ENCODE measurements around the gene CLCN3. TPM values are rescaled to one million over a fixed set of nuclear protein-coding genes. Genes with fewer than 3 reads are reported as not detected.

The CLCN3 gene
- total and polyA plus RNA-seq, 10 of the 15 experiments (the other 5 are each of a cell fraction or from before 2014, with no cell fraction given), result 4.0 to 22.8 (median 11.8) TPM

- H3K4me2 ChIP-seq (ENCODE audit: control insufficient read depth, insufficient read depth), result peak within 1 kb of the TSS; percentile 96
- WGBS (ENCODE audit: insufficient coverage, insufficient replicate concordance, low lambda C conversion rate, missing lambda C conversion rate), result 1% methylated on average over 44 of the region's 46 CpGs
- intact Hi-C loops (cut with micrococcal nuclease; ENCODE audit: unreplicated experiment) (loop anchor here (5.0 kb wide), 1 partner anchor 145 kb away; the partner anchor contains the start of gene NEK1), in situ Hi-C loops (cut with MboI) (no loop called here)
- peak; percentile 94 for ATAC-seq
- H3K27me3 ChIP-seq (replicated peaks in 1 of 2; ENCODE audit: control insufficient read depth in 2 of 2, insufficient read depth in 2 of 2, low read length in 1 of 2), result no peaks in the 10 kb centered on the region
- no peaks in the 10 kb centered on the region for H3K9me3 ChIP-seq (replicated peaks; ENCODE audit: control insufficient read depth, insufficient read depth, low read length)
- H3K4me1 ChIP-seq (ENCODE audit: control insufficient read depth, insufficient read depth, low read length), result 0 out of 2 replicates have a peak, but pooled peaks cover 6% of the 10 kb centered on the region
- H4K20me1 ChIP-seq (ENCODE audit: control insufficient read depth, insufficient read depth), result no peaks in the 10 kb centered on the region
- SMC1A ChIA-PET (ENCODE audit: uncharacterized antibody, unreplicated experiment), result interaction anchor here (0.6 to 1.5 kb wide), 2 partner anchors 9 kb away, joined by 3 read pairs; no protein-coding TSS in a partner anchor
- peak within 1 kb of the TSS; percentile 84 for H2AFZ ChIP-seq (ENCODE audit: control insufficient read depth, low read depth, low read length)
- H3K79me2 ChIP-seq (ENCODE audit: control insufficient read depth, insufficient read depth, low read length), result peaks cover 13% of the 10 kb centered on the region
- 0 out of 2 replicates have a peak within 1 kb of the TSS, but pooled peaks have one; percentile 9 for H3K27ac ChIP-seq (ENCODE audit: control insufficient read depth, insufficient read depth)
- POLR2A ChIA-PET, result interaction anchor here (1.1 to 1.2 kb wide), 2 partner anchors 98 to 145 kb away, joined by 4 to 5 read pairs; partner anchors contain the start of gene NEK1
- RAD21 ChIA-PET (ENCODE audit: unreplicated experiment), result no interaction called here
- BruUV-seq (replicated peaks), result no TSS peak
- FAIRE-seq, result peak; percentile 84
- CTCF ChIA-PET, result interaction anchor here (1.2 kb wide), 2 partner anchors 9 to 145 kb away, joined by 3 to 6 read pairs; partner anchors contain the start of gene NEK1
- H3K4me3 ChIP-seq, result peak within 1 kb of the TSS; percentile 92
- H3K9ac ChIP-seq (ENCODE audit: control insufficient read depth, insufficient read depth, low read length), result peak within 1 kb of the TSS; percentile 63
- DNase-seq (ENCODE audit: low read depth, low spot score), result peak; percentile 53
- H3K36me3 ChIP-seq (ENCODE audit: control insufficient read depth in 2 of 2, insufficient read depth in 2 of 2, low read length in 1 of 2), result no peaks in the 10 kb centered on the region
- no peak for TF ChIP-seq IRF4 (IDR thresholded peaks at IDR 0.05; ENCODE audit: low read depth, low read length)
- TF ChIP-seq IKZF2 (IDR thresholded peaks at IDR 0.05), result peak; percentile 46 to 76; a peak in 3 of 4 replicates
- TF ChIP-seq ELK1 (IDR thresholded peaks at IDR 0.05; ENCODE audit: low read depth, low read length), result peak; percentile 49; the same call in 1 of the 2 replicates
- no peak for TF ChIP-seq NR2C2 (IDR thresholded peaks at IDR 0.05; ENCODE audit: borderline replicate concordance, control insufficient read depth, insufficient read length, low read depth)
- TF ChIP-seq TAF1 (IDR thresholded peaks at IDR 0.05; ENCODE audit: borderline replicate concordance, low read depth, low read length), result peak; percentile 36; the same call in 1 of the 2 replicates
- no peak for TF ChIP-seq E4F1 (IDR thresholded peaks at IDR 0.05; ENCODE audit: borderline replicate concordance, partially characterized antibody)
- 0 out of 2 replicates have a peak, but pooled peaks have one; percentile 38 for TF ChIP-seq POLR2AphosphoS5 (IDR thresholded peaks at IDR 0.05; ENCODE audit: low read length)
- TF ChIP-seq RFX5 (IDR thresholded peaks at IDR 0.05; ENCODE audit: low read depth, low read length), result no peak
- TF ChIP-seq ZBTB40 (IDR thresholded peaks at IDR 0.05; ENCODE audit: borderline replicate concordance), result peak; percentile 73; the same call in 1 of the 2 replicates
- TF ChIP-seq NR2C1 (IDR thresholded peaks at IDR 0.05), result peak; percentile 93
- no peak for TF ChIP-seq MEF2A (IDR thresholded peaks at IDR 0.05; ENCODE audit: insufficient read depth, low read depth, low read length)
- TF ChIP-seq GABPA (IDR thresholded peaks at IDR 0.05; ENCODE audit: low read depth), result peak; percentile 86
- TF ChIP-seq KDM1A (IDR thresholded peaks at IDR 0.05; ENCODE audit: borderline replicate concordance), result no peak
- peak; percentile 77 for TF ChIP-seq POLR2A (IDR thresholded peaks at IDR 0.05; ENCODE audit: low read depth, low read length)
- TF ChIP-seq HCFC1 (IDR thresholded peaks at IDR 0.05; ENCODE audit: low read length), result peak; percentile 6; the same call in 1 of the 2 replicates
- peak; percentile 55 to 94 for TF ChIP-seq SRF (IDR thresholded peaks at IDR 0.05; ENCODE audit: low read depth in 2 of 2, low read length in 2 of 2)
Observed at GRCh38 chr4:169757575-169758184, 137.3 kb downstream of the CLCN3 start, which contains the start of gene HPF1. HPF1 (minus strand) TSS chr4:169757944; CDS start chr4:169757877, 67 bp downstream.
